Measurements from ENCODE around the gene LGMN.
"Not testable (repeated sequence)": the region's sequence is repeated elsewhere in the genome, so short reads cannot be mapped to it uniquely, and the experiment has no call there.

The LGMN gene

DNA sequence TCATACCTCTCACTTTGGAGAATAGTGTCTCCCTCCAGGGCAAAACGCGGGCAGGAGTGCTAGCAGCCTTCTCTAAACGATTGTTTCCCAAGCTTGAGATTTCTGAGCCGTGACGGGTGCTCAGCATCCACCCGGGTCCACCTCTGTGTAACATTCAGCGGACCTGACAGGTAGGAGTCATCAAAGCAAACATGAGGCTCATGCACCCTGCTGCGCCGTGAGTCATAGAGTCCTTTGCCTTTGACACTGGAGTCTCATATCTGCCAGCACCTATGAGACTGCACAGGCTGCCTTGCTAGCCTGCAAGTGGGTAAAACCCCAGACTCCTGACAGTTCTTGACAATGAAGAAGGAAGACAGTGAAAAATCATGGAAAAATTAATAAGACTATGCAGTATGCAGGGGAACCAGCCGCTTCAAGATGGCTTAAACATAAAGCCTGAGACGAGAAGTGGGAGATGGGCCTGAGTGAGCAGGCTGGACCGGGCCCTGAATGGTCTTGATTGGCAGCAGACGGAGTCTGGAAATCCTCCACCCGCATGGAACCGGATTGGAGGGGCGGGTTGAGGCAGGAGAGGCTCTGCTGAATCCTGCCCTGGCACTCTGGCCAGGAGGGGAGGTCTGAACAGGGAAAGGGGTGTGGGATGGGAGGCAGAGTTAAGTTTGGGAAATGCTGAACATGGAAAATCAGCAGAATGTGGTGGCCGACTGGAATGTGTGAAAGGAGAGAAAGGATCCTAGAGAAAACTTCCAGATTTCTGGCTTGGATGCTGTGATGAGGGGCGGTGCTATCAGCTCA lies 54.2 kb downstream of the LGMN start:
- DNase-seq: no peak

- no peak for DNase-seq
These were observed 55.6 kb downstream of the LGMN start for GRCh38 chr14:92692822-92693226.

- peak; percentile 55 for DNase-seq
These were observed 58.0 kb downstream of the LGMN start for GRCh38 chr14:92690171-92691011.

GRCh38 chr14:92688434-92689375 lies 59.7 kb downstream of the LGMN start:
- DNase-seq: no peak

DNA sequence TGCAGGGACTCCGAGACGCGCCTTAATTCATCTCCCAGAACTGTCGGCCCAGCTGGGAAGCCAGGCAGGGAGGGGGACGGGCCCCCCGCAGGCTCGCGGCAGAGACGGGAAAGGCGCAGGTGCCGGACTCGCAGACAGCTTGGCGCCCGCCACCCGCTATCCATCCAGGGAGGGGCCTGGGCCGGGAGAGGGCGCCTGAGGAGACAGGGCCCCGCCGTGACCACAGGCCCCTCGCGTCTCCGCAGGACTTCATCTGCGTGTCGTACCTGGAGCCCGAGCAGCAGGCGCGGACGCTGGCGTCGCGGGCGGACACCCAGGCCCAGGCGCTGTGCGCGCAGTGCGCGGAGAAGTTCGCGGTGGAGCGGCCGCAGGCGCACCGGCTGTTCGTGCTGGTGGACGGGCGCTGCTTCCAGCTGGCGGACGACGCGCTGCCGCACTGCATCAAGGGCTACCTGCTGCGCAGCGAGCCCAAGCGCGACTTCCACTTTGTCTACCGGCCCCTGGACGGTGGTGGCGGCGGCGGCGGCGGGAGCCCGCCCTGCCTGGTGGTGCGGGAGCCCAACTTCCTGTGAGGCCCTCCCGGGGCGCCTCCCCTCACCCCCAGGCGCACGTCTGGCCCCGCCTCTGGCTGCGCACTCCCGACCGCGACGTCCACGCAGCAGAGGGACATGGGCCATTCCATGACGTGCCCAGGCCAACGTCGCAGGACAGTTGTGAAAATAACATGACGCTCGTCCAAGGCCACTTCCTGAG lies 60.6 kb downstream of the LGMN start:
- DNase-seq: no peak

- peak; percentile 62 for DNase-seq
These were observed 61.5 kb downstream of the LGMN start for GRCh38 chr14:92686900-92687427.

DNA sequence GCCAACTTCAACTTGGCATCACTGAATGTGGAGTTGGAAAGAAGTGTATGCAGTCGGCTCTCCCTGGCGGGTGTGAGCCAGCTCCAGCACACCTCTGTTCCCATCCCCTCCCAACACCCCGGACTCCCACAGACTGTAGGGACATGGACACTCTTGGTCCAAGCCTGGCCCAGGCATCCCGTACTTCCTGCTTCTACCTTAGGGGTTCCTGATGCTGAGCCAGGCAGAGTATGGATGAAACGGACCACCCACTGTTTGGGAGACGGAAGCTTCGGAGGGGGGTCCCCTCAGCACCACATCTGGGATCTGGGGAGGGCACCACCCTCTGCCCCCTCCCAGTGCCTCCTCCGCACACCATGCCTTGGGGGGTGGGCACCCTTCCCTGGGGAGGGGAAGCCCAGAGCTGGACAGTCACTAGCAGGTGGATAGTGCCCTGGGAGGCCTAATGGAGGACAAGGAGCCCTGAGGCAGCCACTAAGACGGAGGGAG lies 62.0 kb downstream of the LGMN start:
- DNase-seq: no peak

GRCh38 chr14:92685784-92686355 lies 62.6 kb downstream of the LGMN start:
- DNase-seq: no peak

- DNase-seq: no peak
These were observed 63.4 kb downstream of the LGMN start for GRCh38 chr14:92684801-92685560.

DNA sequence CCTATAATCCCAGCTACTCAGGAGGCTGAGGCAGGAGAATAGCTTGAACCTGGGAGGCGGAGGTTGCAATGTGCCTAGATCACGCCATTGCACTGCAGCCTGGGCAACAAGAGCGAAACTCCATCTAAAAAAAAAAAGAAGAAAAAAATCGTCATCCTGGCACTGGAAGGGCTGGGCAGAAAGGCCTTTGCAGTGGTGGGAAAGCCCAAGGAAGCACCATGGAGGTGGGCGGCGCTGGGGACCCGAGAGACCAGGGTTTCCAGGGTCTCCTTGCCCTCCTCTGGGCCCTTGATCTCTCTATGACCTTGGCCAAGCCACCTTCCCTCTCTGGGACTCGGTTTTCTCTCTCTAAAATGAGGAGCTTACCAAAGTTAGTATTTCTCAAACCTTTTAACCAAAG lies 65.4 kb downstream of the LGMN start:
- no peak for DNase-seq

GRCh38 chr14:92680781-92681650 lies 67.4 kb downstream of the LGMN start:
- peak; percentile 73 for DNase-seq

DNA sequence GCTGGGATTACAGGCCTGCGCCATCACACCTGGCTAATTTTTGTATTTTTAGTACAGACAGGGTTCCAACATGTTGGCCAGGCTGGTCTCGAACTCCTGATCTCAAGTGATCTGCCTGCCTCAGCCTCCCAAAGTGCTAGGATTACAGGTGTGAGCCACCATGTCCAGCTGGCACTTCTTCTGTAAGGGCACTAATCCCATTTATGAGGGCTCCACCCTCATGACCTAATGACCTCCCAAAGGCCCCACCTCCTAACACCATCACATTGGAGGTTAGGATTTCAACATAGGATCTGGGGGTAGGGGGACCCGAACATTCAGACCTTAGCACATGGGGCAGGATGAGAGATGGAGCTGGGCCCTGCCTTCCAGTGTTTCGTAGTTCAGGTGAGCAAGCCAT lies 68.1 kb downstream of the LGMN start:
- DNase-seq: not testable (repeated sequence)

- DNase-seq: no peak
These were observed 69.2 kb downstream of the LGMN start for GRCh38 chr14:92679246-92679645.

DNA sequence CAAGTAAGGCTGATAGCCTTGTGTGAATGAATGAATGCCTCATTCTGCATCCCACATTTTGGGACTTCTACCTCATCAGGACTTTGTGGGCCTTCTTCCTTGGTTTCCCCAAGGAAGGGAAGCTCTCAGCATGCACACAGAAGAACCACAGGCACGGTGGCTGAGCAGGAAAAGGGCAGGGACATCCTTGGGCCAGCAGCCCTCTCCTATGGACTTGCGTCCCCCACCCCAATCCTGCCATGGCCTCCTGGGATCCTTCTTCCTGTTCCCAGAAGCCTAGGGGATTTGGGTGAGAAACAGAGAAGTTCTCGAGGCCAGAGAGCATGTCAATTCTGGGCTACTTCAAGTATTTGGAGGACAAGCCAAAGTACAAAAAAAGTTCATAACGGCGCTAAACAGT lies 69.7 kb downstream of the LGMN start:
- no peak for DNase-seq

DNA sequence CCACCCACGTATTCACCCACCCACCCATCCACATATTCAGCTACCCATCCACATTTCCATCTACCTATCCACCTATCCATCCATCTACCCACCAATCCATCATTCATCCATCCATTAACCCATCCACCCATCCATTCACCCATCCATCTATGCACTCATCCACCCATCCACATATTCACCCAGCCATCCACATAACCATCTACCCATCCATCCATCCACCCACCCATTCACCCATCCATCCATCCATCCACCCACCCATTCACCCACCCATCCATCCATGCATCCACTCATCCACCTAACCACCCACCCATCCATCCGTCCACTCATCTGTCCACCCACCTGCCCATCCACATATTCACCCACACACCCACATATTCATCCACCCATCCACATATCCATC lies 70.5 kb downstream of the LGMN start:
- DNase-seq: no peak

GRCh38 chr14:92677087-92677668 lies 71.2 kb downstream of the LGMN start:
- DNase-seq: peak; percentile 17

- no peak for DNase-seq
These were observed 71.9 kb downstream of the LGMN start for GRCh38 chr14:92676403-92677086.

- no peak for DNase-seq
These were observed 72.5 kb downstream of the LGMN start for GRCh38 chr14:92675976-92676375.
